A549 treated with dexamethasone at 1 μM for 4 hours (cell line): ENCODE measurements around the gene NPW. TPM values are rescaled to one million over a fixed set of nuclear protein-coding genes. Genes with fewer than 3 reads are reported as not detected.

ENCODE experiments used
- total RNA-seq: library from RNA; stranded (reverse); fragments of 200-300 nt; extraction: Qiagen RNA extraction; gene quantifications from 5 replicates; pipeline ENCODE4 v1.2.3, GENCODE V29; 2022

NPW gene
- 0.79 to 1.2 TPM (median 1.0 TPM) in 5 replicates for total RNA-seq

DNA sequence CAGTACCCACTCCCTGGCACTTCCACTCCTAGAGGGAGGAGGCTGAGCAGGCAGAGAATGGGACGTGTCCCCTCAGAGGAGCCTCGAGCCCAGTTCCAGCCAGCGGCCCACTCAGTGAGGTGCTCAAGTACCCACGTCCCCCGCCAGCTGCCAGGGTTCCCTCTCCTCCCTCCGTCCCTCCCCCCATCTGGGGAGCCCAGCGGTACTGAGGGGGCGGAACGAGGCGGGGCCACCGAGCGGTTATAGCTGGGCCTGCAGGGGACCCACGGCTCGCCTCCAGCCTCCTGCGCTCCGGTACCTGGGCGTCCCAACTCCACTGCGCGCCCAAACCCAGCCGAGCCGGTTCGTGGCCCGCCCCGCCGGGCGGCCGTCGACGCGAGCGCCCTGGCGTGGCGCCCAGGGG is at the start of gene NPW:
Gene NPW (plus strand): TSS at position 268 of the 403 bp plus-strand sequence.

DNA sequence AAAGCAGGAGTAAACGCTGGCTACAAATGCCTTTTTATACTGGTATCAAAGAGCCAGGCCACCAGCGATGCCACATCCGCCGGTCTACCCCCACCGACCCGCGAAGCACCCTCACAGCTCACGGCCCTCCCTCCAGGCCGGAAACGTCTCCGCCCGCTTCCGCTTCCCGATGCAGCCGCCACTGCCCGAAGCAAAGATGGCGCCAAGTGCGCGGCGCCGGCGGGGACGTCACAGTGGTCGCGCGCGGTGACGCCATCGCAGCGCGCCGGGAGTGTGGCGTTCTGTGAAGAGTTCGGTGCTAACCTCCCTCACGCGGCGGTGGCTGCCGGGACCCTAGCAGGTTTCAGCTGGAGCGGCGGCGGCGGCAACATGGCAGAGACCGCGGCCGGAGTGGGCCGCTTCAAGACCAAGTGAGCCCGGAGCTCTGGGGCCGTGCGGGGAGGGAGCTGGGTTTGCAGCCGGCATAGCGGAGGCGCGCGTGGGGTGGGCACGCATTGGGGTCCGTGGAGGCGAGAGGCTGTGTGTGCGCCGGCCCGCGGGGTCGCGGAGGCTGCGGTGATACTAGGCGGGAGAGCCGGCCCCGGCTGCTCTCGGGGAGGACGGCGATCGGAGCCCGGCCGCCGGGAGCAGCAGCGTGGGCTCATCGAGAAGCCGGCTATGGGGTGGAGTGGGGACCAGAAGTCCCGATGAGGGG is 47.6 kb upstream of the NPW start, which contains the start of gene TBL3:
Gene TBL3 (plus strand): TSS at position 258 of the 694 bp plus-strand sequence. CDS start 112 bp downstream, at position 370.

DNA sequence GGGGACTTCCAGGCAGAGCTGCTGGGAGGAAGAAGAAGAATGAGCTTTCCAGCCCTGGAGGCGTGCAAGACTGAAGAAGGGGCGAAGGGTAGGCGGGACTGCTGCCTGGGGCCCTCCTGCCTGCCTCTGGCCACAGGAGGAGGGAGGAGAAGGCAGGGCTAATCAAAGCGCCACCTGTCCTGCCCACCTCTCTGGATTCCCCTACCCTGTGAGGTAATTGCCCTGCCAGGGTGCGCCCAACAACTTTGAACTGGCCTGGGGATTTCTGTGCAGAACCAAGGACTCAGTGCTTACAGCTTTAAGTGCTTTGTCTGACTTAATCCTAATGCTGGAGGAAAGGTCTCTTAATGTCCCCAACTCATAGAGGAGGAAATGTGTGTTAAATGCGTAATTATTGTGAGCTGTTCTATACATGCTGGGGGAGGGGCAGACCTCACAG is 38.2 kb upstream of the NPW start, which contains the start of gene NOXO1:
Gene NOXO1 (minus strand): TSS at position 72 of the 439 bp plus-strand sequence. CDS start 290 bp downstream, outside the sequence.

DNA sequence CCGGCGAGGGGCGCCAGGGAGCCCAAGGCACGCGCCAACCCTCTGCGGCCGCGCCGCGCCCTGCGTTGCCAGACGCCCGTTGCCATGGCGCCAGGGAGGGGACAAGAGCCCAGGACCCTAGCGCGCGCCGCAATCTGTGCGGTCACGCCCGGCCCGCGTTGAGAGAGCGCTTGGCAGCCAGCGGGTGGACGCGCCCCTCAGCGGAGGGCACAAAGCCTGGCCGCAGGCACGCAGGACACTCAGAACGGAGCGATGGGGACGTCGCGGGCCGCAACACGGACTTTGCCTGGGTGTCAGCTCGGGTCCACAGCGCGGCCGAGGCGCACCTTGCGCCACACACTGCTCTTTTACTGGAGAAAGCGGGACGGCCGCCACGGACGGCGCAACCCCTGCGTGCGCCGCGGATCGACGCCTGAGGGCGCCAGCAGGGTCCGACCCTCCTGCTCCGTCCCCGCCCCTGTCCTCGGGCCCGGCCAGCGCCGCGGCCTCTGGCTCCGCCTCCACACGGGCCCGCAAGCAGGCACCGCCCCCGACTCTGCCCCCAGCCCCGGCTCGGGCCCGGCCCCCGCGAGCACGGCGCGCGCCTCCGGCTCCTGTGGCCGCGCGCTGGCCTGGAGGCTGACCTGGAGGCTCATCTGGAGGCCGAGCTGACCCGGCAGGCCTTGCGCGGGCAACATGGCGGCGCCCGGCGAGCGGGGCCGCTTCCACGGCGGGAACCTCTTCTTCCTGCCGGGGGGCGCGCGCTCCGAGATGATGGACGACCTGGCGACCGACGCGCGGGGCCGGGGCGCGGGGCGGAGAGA is 35.8 kb upstream of the NPW start, which contains the start of gene GFER:
Gene GFER (plus strand): TSS at position 650 of the 803 bp plus-strand sequence. CDS start 26 bp downstream, at position 676.

DNA sequence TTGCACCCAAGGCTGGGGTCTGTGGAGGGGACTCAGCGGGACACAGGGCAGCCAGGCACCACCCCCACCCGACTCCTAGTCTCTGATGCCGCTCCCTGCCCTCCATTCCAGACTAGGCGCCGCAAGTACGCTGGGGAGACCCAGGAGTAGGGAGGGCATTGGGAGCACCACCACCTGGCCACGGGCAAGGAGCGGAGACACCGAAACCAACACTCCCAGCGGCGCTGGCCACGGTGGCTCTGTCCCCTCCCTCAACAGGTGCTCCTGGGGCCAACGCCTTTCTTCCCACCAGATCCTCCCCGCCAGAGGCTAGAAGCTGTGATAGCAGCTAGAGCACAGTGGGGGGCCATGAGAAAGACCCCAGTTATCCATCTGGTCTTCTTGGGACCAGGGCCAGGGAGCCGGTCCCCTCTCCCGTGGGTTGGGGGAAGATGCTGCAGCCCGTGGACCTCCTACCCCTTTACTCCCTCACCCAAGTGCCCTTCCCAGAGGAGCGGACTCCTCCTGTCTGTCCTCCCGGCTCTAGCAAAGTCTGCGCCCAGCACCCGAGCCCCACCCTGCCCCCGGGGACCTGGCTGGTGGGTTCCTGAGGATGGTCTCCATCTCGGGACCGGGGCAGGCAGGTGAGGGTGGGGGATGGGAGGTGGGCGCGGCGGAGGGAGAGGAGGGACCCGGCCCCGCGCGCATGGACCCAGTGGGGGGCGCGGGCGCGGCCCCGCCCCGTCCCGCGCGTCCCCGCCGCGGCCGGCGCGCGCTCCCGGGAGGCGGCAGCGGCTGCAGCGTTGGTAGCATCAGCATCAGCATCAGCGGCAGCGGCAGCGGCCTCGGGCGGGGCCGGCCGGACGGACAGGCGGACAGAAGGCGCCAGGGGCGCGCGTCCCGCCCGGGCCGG is 30.1 kb upstream of the NPW start, which contains the start of gene SYNGR3:
Gene SYNGR3 (plus strand): TSS at position 762 of the 892 bp plus-strand sequence. CDS start 133 bp downstream, outside the sequence.

DNA sequence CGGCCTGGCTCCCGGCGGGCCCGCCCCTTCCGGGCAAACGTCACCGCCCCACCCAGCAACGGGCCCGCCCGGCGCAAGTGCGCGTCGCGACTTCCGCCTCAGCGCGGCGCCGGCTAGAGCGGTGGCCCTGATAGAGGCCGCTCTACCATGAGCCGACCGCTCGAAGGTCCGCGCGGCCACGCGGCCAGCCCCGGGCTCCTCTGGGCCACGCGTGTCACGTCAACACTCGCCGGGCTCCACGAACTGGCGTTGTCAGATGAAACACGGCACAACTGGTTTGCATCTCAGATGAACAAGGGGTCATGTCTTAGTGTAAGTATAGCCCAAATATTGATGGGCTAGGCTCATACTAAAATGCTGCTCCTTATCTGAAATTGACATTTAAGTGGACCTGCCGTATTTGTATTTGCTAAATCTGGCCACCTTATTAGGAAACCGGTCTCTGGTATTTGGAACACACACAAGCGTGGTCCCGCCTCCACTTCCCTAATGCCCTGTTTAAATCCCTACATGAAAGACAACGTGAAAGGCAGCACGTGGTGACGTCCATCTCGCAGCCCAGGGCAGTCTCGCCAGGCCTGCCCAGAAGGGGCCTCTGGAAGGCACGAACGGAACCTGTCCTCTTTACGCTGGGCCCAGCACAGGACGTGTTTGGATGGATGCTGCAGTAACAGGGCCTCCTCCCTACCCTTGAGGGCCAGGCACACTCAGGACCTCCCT is 9.6 kb upstream of the NPW start, which contains the start of gene ZNF598:
Gene ZNF598 (minus strand): TSS at position 31 of the 720 bp plus-strand sequence.

DNA sequence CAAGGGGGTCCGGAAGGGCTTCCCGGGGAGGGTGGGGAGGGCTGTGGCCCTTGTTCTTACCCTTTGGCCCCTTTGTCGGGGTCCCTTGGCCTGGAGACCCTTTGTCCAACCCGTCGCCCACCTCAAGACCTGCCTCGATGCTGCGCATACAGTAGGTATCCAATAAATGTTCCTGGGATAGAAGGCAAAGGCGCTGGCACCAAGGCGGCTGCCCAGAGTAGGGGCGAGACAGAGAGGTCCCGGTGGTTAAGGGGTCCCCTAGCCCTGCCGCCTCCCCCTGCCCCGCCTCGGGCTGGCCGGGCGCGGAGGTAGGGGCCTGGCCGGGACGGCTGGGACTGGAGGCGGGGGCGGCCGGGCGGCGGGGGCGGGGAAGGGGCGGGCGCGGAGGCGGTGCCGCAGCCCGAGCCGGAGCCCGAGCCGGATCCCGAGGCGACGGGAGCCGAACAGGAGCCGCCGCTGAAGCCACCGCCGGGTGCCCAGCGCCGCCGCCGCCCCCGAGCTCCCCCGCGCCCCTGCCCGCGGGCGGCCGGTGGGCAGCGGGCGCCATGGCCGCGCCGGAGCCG is 7.0 kb downstream of the NPW start, which contains the start of gene NHERF2:
Gene NHERF2 (plus strand): TSS at position 442 of the 563 bp plus-strand sequence. CDS start 104 bp downstream, at position 546.

DNA sequence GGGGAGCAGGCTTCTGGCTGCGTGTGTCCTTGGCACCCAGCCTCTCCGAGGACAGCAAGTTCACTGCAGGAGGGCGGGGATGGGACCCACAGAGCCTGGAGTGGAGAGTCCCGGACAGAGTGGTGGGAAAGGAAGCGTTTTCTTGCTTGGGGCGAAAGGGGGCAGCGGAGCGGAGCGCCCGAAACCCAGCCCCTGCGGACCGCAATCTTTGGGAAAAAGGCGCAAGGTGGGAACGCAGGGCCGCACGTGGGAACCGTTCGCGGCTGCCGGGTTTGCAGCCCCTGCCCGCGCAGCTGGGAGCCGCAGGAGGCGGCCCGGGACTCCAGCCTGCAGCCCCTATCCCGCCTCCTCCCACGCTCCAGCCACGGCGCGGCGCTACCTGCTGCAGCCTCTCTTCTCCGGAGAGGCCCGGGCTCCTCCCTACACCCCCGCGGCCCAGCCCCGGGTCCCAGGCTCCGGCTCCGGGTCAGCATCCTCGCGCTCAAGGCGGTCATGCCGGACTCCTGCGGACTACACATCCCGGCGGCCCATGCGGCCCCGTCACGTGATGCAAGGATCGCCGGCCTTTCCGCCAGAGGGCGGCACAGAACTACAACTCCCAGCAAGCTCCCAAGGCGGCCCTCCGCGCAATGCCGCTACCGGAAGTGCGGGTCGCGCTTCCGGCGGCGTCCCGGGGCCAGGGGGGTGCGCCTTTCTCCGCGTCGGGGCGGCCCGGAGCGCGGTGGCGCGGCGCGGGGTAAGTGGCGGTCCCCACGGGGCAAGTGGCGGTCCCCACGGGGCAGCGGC is 27.9 kb downstream of the NPW start, which contains the start of the genes NTHL1 and TSC2:
Gene NTHL1 (minus strand): TSS at position 505 of the 786 bp plus-strand sequence. CDS start 11 bp downstream, at position 494.
Gene TSC2 (plus strand): TSS at position 656 of the 786 bp plus-strand sequence. CDS start 631 bp downstream, outside the sequence.

Other genes starting within 250 kb of the NPW start
- gene NME3, start 248.2 kb upstream of the NPW start, total RNA-seq: 32.3 to 47.5 TPM (median 40.9 TPM) in 5 replicates
- 4.2 to 10.4 TPM (median 8.9 TPM) in 5 replicates for gene EME2, start 247.0 kb upstream of the NPW start, total RNA-seq
- 169 to 265 TPM (median 236 TPM) in 5 replicates for gene MRPS34, start 246.7 kb upstream of the NPW start, total RNA-seq
- gene SPSB3, start 237.2 kb upstream of the NPW start, total RNA-seq: 14.4 to 25.2 TPM (median 23.1 TPM) in 5 replicates
- 52.6 to 79.7 TPM (median 76.6 TPM) in 5 replicates for gene NUBP2, start 236.8 kb upstream of the NPW start, total RNA-seq
- 0.05 to 0.13 TPM (median 0.05 TPM) in 3 of 5 replicates, not detected in the others for gene IGFALS, start 226.1 kb upstream of the NPW start, total RNA-seq
- gene HAGH, start 193.0 kb upstream of the NPW start, total RNA-seq: 50.3 to 70.7 TPM (median 65.9 TPM) in 5 replicates
- 41.2 to 49.0 TPM (median 44.9 TPM) in 5 replicates for gene FAHD1, start 192.6 kb upstream of the NPW start, total RNA-seq
- 1.0 to 1.7 TPM (median 1.3 TPM) in 5 replicates for gene MEIOB, start 147.6 kb upstream of the NPW start, total RNA-seq
- gene HS3ST6, start 101.4 kb upstream of the NPW start, total RNA-seq: 1.2 to 1.9 TPM (median 1.6 TPM) in 5 replicates
- 32.7 to 40.4 TPM (median 38.3 TPM) in 5 replicates for gene MSRB1, start 76.6 kb upstream of the NPW start, total RNA-seq
- gene RPL3L, start 65.1 kb upstream of the NPW start, total RNA-seq: 0.08 to 0.14 TPM in 2 of 5 replicates, not detected in the others
- 258 to 328 TPM (median 268 TPM) in 5 replicates for gene NDUFB10, start 60.2 kb upstream of the NPW start, total RNA-seq
- gene RPS2, start 55.0 kb upstream of the NPW start, total RNA-seq: 3,451 to 5,688 TPM (median 5,221 TPM) in 5 replicates
- not detected in 5 replicates for gene RNF151, start 52.9 kb upstream of the NPW start, total RNA-seq
- 30.0 to 38.7 TPM (median 34.9 TPM) in 5 replicates for gene TBL3, start 47.7 kb upstream of the NPW start, total RNA-seq
- gene NOXO1, start 38.3 kb upstream of the NPW start, total RNA-seq: 0.12 to 0.18 TPM (median 0.17 TPM) in 5 replicates
- gene GFER, start 35.6 kb upstream of the NPW start, total RNA-seq: 26.9 to 43.1 TPM (median 39.8 TPM) in 5 replicates
- gene SYNGR3, start 29.8 kb upstream of the NPW start, total RNA-seq: 5.7 to 7.4 TPM (median 6.8 TPM) in 5 replicates
- gene ZNF598, start 10.0 kb upstream of the NPW start, total RNA-seq: 35.1 to 67.2 TPM (median 61.5 TPM) in 5 replicates
- gene NHERF2, start 7.1 kb downstream of the NPW start, total RNA-seq: 45.5 to 66.1 TPM (median 65.3 TPM) in 5 replicates
- gene NTHL1, start 28.0 kb downstream of the NPW start, total RNA-seq: 36.7 to 40.8 TPM (median 39.4 TPM) in 5 replicates
- 18.8 to 50.4 TPM (median 40.2 TPM) in 5 replicates for gene TSC2, start 28.2 kb downstream of the NPW start, total RNA-seq
- 24.4 to 50.2 TPM (median 45.8 TPM) in 5 replicates for gene PKD1, start 116.1 kb downstream of the NPW start, total RNA-seq
- 1.5 to 4.0 TPM (median 3.2 TPM) in 5 replicates for gene RAB26, start 128.8 kb downstream of the NPW start, total RNA-seq
- 34.4 to 68.4 TPM (median 62.9 TPM) in 5 replicates for gene TRAF7, start 136.0 kb downstream of the NPW start, total RNA-seq
- 0.21 to 0.58 TPM (median 0.39 TPM) in 5 replicates for gene CASKIN1, start 176.8 kb downstream of the NPW start, total RNA-seq
- gene MLST8, start 185.7 kb downstream of the NPW start, total RNA-seq: 35.5 to 57.2 TPM (median 52.5 TPM) in 5 replicates
- gene BRICD5, start 191.1 kb downstream of the NPW start, total RNA-seq: 3.0 to 4.5 TPM (median 3.8 TPM) in 5 replicates
- 16.1 to 28.0 TPM (median 27.5 TPM) in 5 replicates for gene PGP, start 195.1 kb downstream of the NPW start, total RNA-seq
- 14.1 to 26.2 TPM (median 24.4 TPM) in 5 replicates for gene E4F1, start 203.8 kb downstream of the NPW start, total RNA-seq
- gene DNASE1L2, start 216.7 kb downstream of the NPW start, total RNA-seq: 0.54 to 1.3 TPM (median 1.1 TPM) in 5 replicates
- 47.2 to 75.5 TPM (median 70.7 TPM) in 5 replicates for gene ECI1, start 231.8 kb downstream of the NPW start, total RNA-seq
- gene RNPS1, start 248.3 kb downstream of the NPW start, total RNA-seq: 258 to 289 TPM (median 262 TPM) in 5 replicates